ENCODE results near the gene SFMBT1.

SFMBT1 gene

DNA sequence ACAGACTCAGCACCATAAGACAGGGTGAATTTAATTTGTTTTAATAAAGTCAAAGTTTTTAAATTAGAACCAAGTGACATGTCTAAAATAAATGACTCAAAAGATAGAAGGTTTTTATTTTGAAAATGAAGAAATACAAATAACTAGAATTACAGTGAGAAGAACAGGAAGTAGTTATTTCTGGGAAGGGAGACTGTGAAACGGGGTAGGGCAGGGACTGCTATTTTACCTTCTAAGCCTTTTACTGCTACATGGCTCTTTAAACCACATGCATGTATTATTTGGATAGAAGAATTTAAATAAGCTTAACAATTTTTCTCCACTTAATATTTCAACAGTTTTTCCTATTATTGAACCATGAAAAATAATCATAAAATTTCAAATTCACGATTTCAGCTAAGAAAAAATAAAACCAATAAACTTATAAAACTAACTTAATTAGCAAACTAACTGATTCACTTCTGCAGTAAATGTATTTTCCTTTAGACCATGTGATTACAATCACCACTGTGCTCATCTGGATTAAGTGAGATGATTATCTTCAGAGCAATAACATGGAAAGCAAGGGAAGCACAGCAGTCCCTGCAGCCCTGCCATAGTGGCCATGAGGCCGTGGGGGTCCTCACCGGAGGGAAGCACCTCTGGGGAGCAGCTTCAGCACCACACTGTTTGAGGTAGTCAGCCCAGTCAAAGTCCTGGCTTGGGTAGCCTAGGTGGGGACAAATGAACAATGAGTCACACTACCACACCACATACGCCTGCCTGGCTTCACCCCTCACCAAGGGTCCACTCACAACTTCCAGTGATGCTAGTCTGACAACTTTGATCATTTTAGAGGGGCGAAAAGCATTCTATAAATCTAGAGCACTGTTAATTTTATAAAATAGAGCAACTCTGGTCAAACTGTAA lies 120.2 kb downstream of the SFMBT1 start:
- no peak for DNase-seq (ENCODE audit: low spot score)
- no peak for FAIRE-seq

GRCh38 chr3:52923963-52924362 lies 121.9 kb downstream of the SFMBT1 start:
- FAIRE-seq = no peak
- DNase-seq (ENCODE audit: low spot score) = no peak

DNA sequence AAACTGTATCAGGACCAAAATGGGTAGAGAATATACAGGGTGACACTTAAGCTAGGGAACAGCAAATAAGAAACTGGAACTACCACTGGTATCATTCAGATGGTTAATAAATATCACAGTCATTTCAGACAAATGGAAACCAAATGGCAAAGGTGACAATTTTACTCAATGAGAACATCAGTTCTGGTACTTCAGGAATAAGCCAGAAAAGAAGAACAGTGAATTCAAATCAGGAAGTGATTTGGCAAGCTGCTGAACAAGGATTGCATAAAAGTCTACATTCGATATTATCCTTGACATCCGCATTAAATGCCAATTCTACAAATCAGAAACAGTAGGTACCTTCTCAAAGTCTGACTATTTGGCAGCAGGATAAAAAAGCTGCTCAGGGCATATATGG lies 125.0 kb downstream of the SFMBT1 start:
- DNase-seq (ENCODE audit: low spot score) (no peak), FAIRE-seq (no peak)

DNA sequence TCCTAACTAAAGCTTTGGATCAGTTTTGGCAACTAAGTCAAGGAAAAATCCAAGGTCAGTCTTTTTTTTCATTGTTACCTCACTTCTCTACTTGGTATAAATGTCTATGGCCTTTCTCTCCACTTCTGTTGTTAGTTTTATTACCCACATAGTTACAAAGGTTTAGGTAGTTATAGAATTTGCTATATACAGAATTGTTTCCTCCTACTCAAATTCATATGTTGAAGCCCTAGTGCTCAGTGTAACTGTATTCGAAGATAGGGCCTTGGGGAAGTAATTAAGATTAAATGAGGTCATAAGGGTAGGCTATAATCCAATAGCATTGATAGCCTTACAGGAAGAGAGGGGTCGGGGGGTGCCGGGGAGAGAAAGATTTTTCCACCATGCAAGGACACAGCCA lies 128.8 kb downstream of the SFMBT1 start:
- DNase-seq (ENCODE audit: low spot score) (no peak), FAIRE-seq (no peak)

DNA sequence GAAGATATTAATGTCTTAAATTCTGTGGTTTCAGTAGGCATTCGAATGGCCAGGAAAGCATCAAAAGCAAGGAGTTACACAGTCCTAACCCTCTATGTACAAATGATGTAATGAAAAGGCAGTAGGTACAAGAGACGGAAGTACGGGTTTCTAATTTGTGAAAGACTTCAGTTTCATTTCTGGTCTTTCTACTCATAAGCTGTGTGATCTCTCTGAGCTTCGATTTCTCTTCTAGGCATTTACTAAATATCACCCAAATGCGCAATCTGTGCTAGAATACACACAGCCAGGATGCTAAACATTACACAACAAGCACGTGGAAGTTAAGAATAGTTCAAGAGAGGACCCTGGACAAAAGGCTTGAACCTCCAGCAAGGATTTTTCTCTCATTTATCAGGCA lies 130.6 kb downstream of the SFMBT1 start:
- FAIRE-seq (no peak), DNase-seq (ENCODE audit: low spot score) (no peak)

GRCh38 chr3:52912885-52913731 lies 132.8 kb downstream of the SFMBT1 start:
- DNase-seq (ENCODE audit: low spot score) (no peak), FAIRE-seq (no peak)

DNA sequence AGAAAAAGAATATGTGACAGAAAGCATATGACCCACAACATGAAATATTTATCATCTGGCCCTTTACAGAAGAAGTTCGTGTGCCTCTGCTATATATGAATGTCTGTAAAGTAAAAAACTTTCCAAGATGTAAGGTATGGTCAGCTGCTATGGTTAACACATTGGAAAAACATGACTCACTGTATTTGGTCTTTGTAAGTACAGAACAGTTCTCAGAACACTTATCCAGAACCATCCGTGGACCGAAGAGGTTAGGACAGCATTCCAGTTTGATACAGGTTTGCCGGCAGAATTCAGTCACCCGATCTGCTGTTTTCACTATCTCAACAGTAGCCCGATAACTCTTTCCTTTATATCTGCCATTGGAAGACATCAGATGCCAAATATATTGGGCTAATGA lies 135.1 kb downstream of the SFMBT1 start:
- DNase-seq (ENCODE audit: low spot score) (no peak), FAIRE-seq (no peak)

- DNase-seq (ENCODE audit: low spot score) (no peak), FAIRE-seq (no peak)
Observed at GRCh38 chr3:52907497-52907896, 138.4 kb downstream of the SFMBT1 start.

DNA sequence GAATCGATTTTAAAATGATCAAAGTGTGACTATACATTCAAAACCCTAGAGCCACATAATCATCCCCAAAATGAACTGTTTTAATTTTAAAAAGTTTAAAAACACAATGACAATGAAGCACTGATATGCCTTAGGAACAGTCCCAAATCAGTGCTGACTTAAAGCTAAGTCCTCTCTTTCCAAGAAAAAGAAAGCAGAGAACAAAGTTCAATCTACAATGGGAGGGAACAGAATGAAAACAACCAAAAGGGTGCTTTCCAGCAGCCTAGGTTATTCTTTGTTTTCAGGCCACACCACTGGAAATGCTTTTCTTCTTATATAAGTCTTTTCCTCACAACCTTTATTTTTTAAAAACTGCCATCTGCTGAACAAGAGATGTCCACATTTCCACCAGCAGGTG lies 141.3 kb downstream of the SFMBT1 start:
- FAIRE-seq (no peak), DNase-seq (ENCODE audit: low spot score) (no peak)

DNA sequence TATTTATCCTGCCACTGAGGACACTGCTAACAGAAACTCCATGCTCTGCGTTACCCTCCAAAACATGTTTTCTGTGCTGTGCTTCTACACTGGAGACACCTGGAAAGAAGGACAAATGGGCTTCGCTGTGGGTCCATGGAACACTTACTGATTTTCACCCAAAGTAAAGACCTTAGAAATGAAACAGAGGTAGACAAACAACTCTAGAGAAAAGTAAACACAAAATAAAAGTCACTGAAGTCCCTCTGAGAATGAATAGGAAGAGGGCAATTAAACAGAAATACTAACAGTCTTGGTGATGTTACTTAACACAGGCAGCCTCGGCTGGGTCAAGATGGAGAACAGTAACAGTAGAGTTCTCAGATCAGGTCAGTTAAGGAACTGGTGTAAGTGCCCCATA lies 141.9 kb downstream of the SFMBT1 start:
- DNase-seq (ENCODE audit: low spot score) (no peak), FAIRE-seq (no peak)

DNA sequence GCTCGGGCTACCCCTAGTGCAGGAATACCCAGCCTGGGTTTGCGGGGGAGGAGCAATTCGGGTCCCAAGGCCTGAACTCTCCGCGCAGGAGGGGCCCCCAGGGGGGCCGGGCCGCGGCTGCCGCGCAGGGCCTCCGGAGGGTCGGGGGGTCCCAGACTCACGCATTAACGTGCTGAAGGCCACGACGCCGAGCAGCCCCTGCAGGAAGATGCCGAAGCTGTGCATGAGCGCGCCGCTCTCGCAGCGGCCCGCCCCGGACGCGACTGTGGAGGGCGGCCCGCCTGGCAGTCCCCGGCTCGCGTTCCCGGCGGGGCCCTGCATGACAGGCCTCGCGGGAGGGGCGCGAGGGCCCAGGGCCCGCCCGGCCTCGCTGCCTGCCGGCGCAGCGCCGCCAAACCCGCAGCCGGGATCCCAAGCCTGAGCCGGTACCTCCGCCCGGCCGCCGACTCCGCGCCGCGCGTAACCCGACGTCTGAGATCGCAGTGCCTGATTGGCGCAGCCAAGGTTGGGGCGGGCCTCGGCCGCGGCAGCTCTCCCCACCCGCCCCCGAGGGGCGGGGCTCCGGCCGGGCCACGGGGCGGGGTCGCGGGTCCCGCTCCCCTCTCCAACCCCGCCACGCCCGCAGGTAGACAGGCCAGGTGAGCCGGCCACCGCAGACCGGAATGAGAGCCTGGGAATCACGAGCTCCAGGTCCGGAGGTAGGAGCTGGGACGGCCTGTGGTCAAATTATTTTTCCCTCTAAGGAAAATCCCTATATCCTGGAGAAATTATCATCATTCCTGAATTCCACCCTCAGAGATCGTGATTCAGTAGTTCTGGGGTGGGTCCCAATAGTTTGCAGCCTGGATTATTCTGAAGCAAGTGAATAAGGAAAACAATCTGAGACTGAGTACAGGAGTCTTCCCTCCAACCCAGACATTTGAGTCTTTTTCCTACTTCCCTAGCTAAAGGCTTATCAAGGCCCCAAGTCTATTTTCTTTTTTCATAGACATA lies 148.4 kb downstream of the SFMBT1 start, which contains the start of gene STIMATE:
TSS of gene STIMATE (minus strand) at position 419 of the 993 bp plus-strand sequence. CDS start at position 321, 98 bp downstream.
- DNase-seq (ENCODE audit: low spot score) (peak; percentile 98), FAIRE-seq (no peak)

DNA sequence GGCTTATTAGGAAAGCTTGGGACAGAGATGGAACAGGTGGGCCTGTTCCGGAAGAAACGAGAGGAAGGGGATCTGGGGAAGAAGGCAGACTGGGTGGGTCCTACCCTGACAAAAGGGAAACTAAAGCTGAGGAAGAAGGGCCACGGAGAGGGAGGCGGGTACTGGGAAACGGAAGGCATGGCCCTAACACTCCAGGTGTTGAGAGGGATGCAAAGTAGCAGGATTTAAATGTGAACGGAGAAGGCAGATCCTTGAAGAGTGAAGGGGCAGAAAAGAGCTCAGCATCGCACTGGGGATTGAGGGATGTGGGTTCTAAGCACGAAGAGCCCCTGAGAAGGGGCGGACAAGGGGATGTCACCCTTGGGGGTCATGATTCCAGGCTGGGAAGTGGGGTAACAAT lies 149.3 kb downstream of the SFMBT1 start:
- no peak for FAIRE-seq
- DNase-seq (ENCODE audit: low spot score) = peak; percentile 30

- no peak for FAIRE-seq
Observed at GRCh38 chr3:52896151-52896550, 149.7 kb downstream of the SFMBT1 start.

GRCh38 chr3:52895418-52895817 lies 150.5 kb downstream of the SFMBT1 start:
- FAIRE-seq (no peak), DNase-seq (ENCODE audit: low spot score) (no peak)

More at GRCh38 chr3:52896151-52896550, 149.7 kb downstream of the SFMBT1 start:
- DNase-seq (ENCODE audit: low spot score) = no peak

DNA sequence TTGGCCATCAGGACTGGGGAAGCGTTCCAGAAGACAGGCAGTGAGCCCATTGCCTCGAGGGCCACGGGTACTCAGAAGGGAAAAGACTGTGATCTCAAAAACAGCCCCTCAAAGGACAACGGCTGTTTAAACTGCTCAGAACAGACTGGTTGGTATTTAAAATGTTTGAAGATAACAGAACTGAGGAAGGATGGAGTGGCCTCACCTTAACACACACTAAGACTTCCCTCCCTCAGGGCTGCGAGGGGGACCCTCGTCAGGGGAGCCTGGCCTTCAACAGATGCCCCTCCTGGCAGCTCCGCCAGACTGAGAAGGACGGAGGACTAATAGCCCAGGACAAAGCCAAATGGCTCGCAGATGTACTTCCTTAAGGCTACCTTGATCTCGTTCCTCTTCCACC lies 151.1 kb downstream of the SFMBT1 start:
- FAIRE-seq = no peak

GRCh38 chr3:52893723-52894122 lies 152.2 kb downstream of the SFMBT1 start:
- no peak for DNase-seq (ENCODE audit: low spot score)
- no peak for FAIRE-seq

More for the DNA sequence above, 151.1 kb downstream of the SFMBT1 start:
- no peak for DNase-seq (ENCODE audit: low spot score)

DNA sequence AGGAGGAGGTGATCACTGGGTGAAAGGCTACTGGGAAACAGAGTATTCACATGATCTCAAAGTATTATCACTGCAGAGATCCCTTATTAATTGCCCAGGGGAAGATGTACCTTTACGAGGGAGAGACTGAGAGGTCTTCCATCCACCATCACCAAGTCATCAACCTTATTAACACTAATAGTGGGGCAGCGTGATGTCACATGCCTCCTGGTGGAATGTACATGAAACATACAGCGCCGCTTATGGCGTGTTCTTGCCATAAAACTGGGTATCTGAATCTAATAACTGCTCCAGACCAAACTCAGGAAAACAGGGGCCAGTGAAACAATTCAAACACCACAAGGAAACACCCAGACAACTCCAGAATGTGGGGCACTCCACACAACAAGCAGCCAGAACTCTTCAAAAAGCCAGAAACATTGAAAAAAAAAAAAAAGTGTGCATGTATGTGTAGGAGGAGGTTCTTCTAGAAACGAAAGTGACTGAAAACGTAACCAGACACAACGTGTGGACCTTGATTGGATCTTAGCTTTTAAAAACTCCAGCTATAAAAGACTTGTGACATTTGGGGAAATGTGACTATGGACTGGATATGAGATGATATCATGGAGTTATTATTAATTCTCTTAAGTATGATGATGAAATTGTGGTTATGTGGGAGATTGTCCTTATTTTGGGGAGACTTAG lies 153.1 kb downstream of the SFMBT1 start:
- FAIRE-seq (no peak), DNase-seq (ENCODE audit: low spot score) (no peak)

GRCh38 chr3:52892290-52892624 lies 153.6 kb downstream of the SFMBT1 start:
- DNase-seq (ENCODE audit: low spot score) = no peak
- FAIRE-seq = no peak

GRCh38 chr3:52891615-52892081 lies 154.2 kb downstream of the SFMBT1 start:
- FAIRE-seq = no peak
- DNase-seq (ENCODE audit: low spot score) = no peak

DNA sequence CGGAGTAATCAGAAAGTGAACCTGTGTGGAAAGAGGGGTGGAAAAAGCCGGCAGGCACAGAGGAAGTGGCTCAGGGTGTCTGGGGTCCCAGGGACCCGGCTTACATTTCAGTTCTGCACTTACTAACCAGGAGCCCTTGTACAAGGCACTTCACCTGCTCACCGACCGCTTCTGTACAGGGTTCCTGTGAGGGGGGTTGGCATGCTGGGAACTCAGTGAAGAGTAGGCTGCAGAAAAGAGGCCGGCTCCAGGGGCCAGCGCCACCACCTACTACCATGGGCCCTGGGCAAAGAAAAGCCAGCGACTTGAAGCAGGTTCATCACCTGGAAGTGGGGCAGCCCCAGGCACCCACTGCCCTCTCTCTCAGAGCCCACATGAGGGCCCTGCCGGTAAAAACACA lies 154.7 kb downstream of the SFMBT1 start:
- DNase-seq (ENCODE audit: low spot score) (no peak), FAIRE-seq (no peak)

Measured in urothelium cell line (cell line).